SU-DHL-6 (cell line): ENCODE measurements around the gene ARHGAP22.

Experiments used
- H2AFZ ChIP-seq: fragments of 200-600 bp; sonication (generic); 2 replicates; pipeline ENCODE4 v1.6.1; 2014; ENCODE audit warnings: low read depth, mild to moderate bottlenecking, moderate library complexity, mixed read lengths, antibody characterized with exemption, low read length; ENCODE audit not compliant: severe bottlenecking
- H3F3A ChIP-seq: fragments of 200-600 bp; shearing (Covaris generic); 2 replicates; pipeline ENCODE4 v1.6.0; 2016; ENCODE audit warnings: antibody characterized with exemption, mild to moderate bottlenecking; ENCODE audit not compliant: insufficient read depth
- H3K27ac ChIP-seq: fragments of 200-600 bp; sonication (generic); 2 replicates; pipeline ENCODE4 v1.5.1; 2016; ENCODE audit warnings: low read depth, mild to moderate bottlenecking, low read length, moderate library complexity, mixed read lengths
- H3K27me3 ChIP-seq: fragments of 200-600 bp; sonication (generic), shearing (Covaris generic); 2 replicates; pipeline ENCODE4 v1.6.0; 2014; ENCODE audit warnings: mild to moderate bottlenecking, low read length
- H3K36me3 ChIP-seq: fragments of 200-600 bp; sonication (generic); 2 replicates; pipeline ENCODE4 v1.6.1; 2014; ENCODE audit warnings: mild to moderate bottlenecking, low read length, mixed read lengths
- H3K4me2 ChIP-seq: fragments of 300-600, 200-600 bp; shearing (Covaris generic), sonication (generic); 2 replicates; pipeline ENCODE4 v1.6.0; 2014; ENCODE audit warnings: low read length, low read depth, mild to moderate bottlenecking; ENCODE audit not compliant: poor library complexity, severe bottlenecking
- H3K4me3 ChIP-seq: fragments of 200-600 bp; sonication (generic); 2 replicates; pipeline ENCODE4 v1.5.1; 2014; ENCODE audit warnings: antibody characterized with exemption, low read length, mild to moderate bottlenecking, mixed read lengths; ENCODE audit not compliant: insufficient read depth, poor library complexity, severe bottlenecking
- H3K79me2 ChIP-seq: fragments of 200-600 bp; sonication (generic); 2 replicates; pipeline ENCODE4 v1.6.1; 2014; ENCODE audit warnings: mild to moderate bottlenecking, low read length, moderate library complexity; ENCODE audit not compliant: insufficient read depth
- H3K9ac ChIP-seq: fragments of 200-600 bp; sonication (generic); 2 replicates; pipeline ENCODE4 v1.7.0; 2014; ENCODE audit warnings: mild to moderate bottlenecking, low read length
- H3K9me2 ChIP-seq: fragments of 200-600 bp; sonication (generic); replicated peaks from 2 replicates; pipeline ENCODE4 v1.6.1; 2014; ENCODE audit warnings: low read length; ENCODE audit not compliant: insufficient read depth
- H3K9me3 ChIP-seq: fragments of 200-600 bp; sonication (generic); 2 replicates; pipeline ENCODE4 v1.6.1; 2014; ENCODE audit warnings: low read length, mixed read lengths; ENCODE audit not compliant: insufficient read depth
- H4K20me1 ChIP-seq: fragments of 200-600 bp; sonication (generic); 2 replicates; pipeline ENCODE4 v1.6.1; 2014; ENCODE audit warnings: low read depth, mild to moderate bottlenecking, antibody characterized with exemption, low read length, moderate library complexity, mixed read lengths
- EZH2phosphoT487 ChIP-seq: fragments of 200-600 bp; sonication (generic), shearing (Covaris generic); conservative IDR thresholded peaks from 2 replicates; pipeline ENCODE4 v1.6.1; 2018; ENCODE audit warnings: mild to moderate bottlenecking, antibody characterized with exemption, low read length, moderate library complexity, mixed read lengths
- TF ChIP-seq, protein P1 (sequence below): fragments of 200-600 bp; sonication (generic); IDR thresholded peaks from one replicate; pipeline ENCODE4 v1.5.1; 2017; ENCODE audit warnings: antibody characterized with exemption, mild to moderate bottlenecking, low read length, moderate library complexity; ENCODE audit not compliant: insufficient read depth, poor library complexity, severe bottlenecking

The ARHGAP22 gene

DNA sequence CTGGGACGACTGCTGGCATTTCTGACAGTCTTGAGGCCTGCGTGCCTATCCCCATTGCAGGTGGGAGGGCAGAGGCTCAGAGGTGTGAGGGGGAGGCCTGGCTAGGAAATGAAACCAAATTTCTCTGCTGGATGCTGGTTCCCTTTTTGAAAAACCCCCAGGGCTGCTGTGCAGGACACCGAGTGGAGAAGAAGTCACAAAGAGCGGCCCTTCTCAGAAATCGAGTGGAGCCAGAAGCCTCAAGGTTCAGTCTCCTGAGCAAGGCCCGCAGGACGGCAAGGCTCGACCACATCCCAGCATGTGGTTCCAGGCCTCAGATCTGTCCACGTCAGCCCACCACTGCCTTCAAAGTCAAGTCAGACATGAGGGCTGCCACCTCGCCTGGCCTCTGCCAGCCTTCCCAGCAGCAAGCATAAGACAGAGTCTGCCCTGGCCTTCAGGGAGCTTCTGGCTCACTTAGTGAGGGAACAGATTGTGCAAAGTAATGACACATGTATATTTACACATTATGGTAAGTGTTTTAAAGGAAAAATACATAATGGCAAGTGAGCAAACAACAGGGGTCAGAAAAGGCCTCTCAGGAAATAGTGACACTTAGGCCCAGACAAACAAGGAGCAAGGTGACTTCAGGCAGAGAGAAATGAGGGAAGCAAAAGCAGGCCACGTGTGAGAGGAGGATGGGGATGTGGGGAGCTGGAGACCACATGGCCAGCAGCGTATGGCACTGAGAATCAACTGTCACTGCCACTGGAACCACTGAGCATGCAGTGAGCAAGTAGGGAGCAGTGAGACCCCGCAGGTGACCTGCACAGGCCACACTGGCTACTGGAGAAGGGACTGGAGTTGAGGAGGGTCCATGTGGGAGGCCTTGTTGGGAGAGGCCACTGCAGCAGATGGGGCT, 86.7 kb downstream of the ARHGAP22 start:
- H3K9me2 ChIP-seq: no peaks in the 10 kb centered on the region
- H3K36me3 ChIP-seq: no peaks in the 10 kb centered on the region
- H3K4me2 ChIP-seq: no peak overlapping the region
- no peaks in the 10 kb centered on the region; the same call in 1 of the 2 replicates for H3K9me3 ChIP-seq
- H3K4me3 ChIP-seq: no peak overlapping the region
- no peak overlapping the region for H3K27ac ChIP-seq
- H3K79me2 ChIP-seq: no peaks in the 10 kb centered on the region
- H4K20me1 ChIP-seq: no peaks in the 10 kb centered on the region
- no peak overlapping the region for H3K9ac ChIP-seq
- H3F3A ChIP-seq: no peaks in the 10 kb centered on the region
- no peaks in the 10 kb centered on the region for H3K27me3 ChIP-seq
- no peak for TF ChIP-seq EZH2phosphoT487
- TF ChIP-seq, protein P1, sequence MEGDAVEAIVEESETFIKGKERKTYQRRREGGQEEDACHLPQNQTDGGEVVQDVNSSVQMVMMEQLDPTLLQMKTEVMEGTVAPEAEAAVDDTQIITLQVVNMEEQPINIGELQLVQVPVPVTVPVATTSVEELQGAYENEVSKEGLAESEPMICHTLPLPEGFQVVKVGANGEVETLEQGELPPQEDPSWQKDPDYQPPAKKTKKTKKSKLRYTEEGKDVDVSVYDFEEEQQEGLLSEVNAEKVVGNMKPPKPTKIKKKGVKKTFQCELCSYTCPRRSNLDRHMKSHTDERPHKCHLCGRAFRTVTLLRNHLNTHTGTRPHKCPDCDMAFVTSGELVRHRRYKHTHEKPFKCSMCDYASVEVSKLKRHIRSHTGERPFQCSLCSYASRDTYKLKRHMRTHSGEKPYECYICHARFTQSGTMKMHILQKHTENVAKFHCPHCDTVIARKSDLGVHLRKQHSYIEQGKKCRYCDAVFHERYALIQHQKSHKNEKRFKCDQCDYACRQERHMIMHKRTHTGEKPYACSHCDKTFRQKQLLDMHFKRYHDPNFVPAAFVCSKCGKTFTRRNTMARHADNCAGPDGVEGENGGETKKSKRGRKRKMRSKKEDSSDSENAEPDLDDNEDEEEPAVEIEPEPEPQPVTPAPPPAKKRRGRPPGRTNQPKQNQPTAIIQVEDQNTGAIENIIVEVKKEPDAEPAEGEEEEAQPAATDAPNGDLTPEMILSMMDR: no peak
- no peak overlapping the region for H2AFZ ChIP-seq

DNA sequence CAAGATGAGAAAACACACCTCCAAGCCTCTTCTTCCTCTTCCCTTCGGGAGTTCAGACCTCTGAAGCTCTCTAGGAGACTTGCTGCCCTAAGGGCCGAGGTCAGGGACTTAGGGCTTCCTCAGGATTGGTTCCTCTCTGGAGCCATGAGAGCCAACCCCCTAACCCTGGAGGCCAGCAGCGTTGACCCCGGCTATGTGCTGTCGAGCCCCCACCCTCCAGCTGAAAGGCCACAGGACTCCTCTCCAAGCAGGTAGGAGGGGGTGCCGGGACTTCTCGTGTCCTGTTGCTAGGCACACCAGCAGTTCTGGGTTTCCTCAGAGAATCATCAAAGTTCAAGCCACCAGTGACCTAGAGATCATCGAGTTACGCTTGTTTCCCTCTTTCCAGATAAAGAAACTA, 87.4 kb downstream of the ARHGAP22 start:
- H2AFZ ChIP-seq: no peak overlapping the region
- no peaks in the 10 kb centered on the region for H3F3A ChIP-seq
- no peak overlapping the region for H3K9ac ChIP-seq
- H4K20me1 ChIP-seq: no peaks in the 10 kb centered on the region
- H3K9me3 ChIP-seq: no peaks in the 10 kb centered on the region; the same call in 1 of the 2 replicates
- H3K79me2 ChIP-seq: no peaks in the 10 kb centered on the region
- no peak overlapping the region for H3K4me2 ChIP-seq
- no peaks in the 10 kb centered on the region for H3K36me3 ChIP-seq
- no peaks in the 10 kb centered on the region for H3K9me2 ChIP-seq
- H3K27ac ChIP-seq: no peak overlapping the region
- no peak overlapping the region for H3K4me3 ChIP-seq
- no peak for TF ChIP-seq EZH2phosphoT487
- TF ChIP-seq, protein P1: no peak
- H3K27me3 ChIP-seq: no peaks in the 10 kb centered on the region

DNA sequence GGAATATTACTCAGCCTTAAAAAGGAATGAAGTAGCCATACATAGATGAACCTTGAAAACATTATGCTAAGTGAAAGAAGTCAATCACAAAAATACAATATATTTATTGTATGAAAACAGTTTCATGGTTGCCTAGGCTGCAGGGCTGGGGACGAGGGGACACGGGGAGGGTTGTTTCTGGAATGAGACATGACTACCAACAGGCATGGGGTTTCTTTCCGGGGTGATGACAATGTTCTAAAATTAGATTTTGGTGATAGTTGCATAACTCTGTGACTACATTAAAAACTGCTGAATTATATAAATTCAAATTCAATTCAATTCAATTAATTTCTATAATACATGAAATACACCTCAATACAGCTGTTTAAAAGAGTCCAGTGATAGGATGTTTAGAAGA, 88.0 kb downstream of the ARHGAP22 start:
- no peak overlapping the region for H3K9ac ChIP-seq
- no peak for TF ChIP-seq EZH2phosphoT487
- TF ChIP-seq, protein P1: no peak
- H3K79me2 ChIP-seq: no peaks in the 10 kb centered on the region
- no peak overlapping the region for H3K27ac ChIP-seq
- H2AFZ ChIP-seq: no peak overlapping the region
- no peaks in the 10 kb centered on the region; the same call in 1 of the 2 replicates for H3K9me3 ChIP-seq
- no peaks in the 10 kb centered on the region for H3K9me2 ChIP-seq
- no peak overlapping the region for H3K4me3 ChIP-seq
- no peak overlapping the region for H3K4me2 ChIP-seq
- no peaks in the 10 kb centered on the region for H3K27me3 ChIP-seq
- H3K36me3 ChIP-seq: no peaks in the 10 kb centered on the region
- no peaks in the 10 kb centered on the region for H4K20me1 ChIP-seq
- H3F3A ChIP-seq: no peaks in the 10 kb centered on the region
